Osteocyte (in vitro differentiated cells): ENCODE data around the gene IGSF9. TPM values are rescaled to one million over a fixed set of nuclear protein-coding genes. Genes with fewer than 3 reads are reported as not detected.

ENCODE experiments used
- DNase-seq: peaks from one replicate; pipeline ENCODE4 v3.0.0; 2021; ENCODE audit warnings: mixed read lengths; ENCODE audit not compliant: unreplicated experiment; ENCODE audit errors: extremely low spot score
- H3K27ac Mint-ChIP-seq: one replicate; pipeline ENCODE4 v1.8.0; 2021; ENCODE audit warnings: mild to moderate bottlenecking, mixed read lengths; ENCODE audit not compliant: unreplicated experiment
- H3K27me3 Mint-ChIP-seq: one replicate; pipeline ENCODE4 v1.8.0; 2021; ENCODE audit warnings: mixed read lengths; ENCODE audit not compliant: unreplicated experiment
- H3K36me3 Mint-ChIP-seq: one replicate; pipeline ENCODE4 v1.8.0; 2021; ENCODE audit warnings: mixed read lengths; ENCODE audit not compliant: unreplicated experiment
- H3K4me1 Mint-ChIP-seq: one replicate; pipeline ENCODE4 v1.8.0; 2021; ENCODE audit warnings: mixed read lengths; ENCODE audit not compliant: unreplicated experiment
- H3K4me3 Mint-ChIP-seq: one replicate; pipeline ENCODE4 v1.8.0; 2021; ENCODE audit warnings: mild to moderate bottlenecking, moderate library complexity, mixed read lengths; ENCODE audit not compliant: unreplicated experiment
- H3K9me3 Mint-ChIP-seq: one replicate; pipeline ENCODE4 v1.8.0; 2021; ENCODE audit warnings: mixed read lengths; ENCODE audit not compliant: unreplicated experiment
- total RNA-seq: library from RNA; stranded (reverse); gene quantifications from 2 replicates; pipeline ENCODE4 v1.2.1, GENCODE V29; 2021
- TF ChIP-seq, protein P1 (sequence below): fragments of 200-600 bp; sonication (generic); IDR thresholded peaks from 2 replicates; pipeline ENCODE4 v1.5.0; 2021; ENCODE audit warnings: antibody characterized with exemption, mild to moderate bottlenecking, moderate library complexity

The IGSF9 gene
- total RNA-seq, 1 donor from 2014 or later = not detected

DNA sequence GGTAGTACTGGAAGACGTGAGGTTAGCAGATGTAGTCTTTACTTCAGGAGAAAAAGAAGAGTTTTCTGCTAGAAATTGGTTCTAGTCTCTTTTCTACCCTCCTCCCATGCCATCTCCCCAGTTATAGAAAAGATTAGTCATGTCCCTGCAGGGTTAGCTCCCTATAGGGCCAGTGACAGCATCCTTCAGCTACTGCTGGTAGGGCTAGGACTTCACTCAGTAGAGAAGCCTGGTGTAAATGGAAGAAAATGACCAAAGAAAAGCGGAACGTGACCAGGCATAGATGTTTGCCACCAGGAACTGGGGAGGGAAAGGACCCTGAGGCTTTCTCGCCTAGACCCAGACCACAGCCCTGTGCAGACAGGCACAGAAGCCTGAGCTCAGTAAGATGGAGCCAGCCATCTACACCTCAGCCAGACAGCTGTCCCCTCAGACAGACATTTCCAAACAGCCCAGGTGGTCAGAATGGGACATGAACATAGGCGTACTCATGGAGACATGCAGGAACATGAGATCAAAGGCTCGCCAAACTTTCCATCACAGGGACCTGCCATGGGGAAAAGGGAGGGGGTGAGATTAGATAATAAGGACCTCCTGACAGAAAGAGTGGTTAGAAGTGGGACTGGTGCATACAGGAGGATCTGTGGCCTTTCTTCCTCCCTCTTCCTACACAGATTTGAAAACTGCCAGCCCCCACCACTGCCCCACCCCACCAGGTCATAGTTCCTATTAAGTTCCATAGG, 32.1 kb upstream of the IGSF9 start:
- peaks cover 41% of the 10 kb centered on the region for H3K27me3 Mint-ChIP-seq
- TF ChIP-seq, protein P1, sequence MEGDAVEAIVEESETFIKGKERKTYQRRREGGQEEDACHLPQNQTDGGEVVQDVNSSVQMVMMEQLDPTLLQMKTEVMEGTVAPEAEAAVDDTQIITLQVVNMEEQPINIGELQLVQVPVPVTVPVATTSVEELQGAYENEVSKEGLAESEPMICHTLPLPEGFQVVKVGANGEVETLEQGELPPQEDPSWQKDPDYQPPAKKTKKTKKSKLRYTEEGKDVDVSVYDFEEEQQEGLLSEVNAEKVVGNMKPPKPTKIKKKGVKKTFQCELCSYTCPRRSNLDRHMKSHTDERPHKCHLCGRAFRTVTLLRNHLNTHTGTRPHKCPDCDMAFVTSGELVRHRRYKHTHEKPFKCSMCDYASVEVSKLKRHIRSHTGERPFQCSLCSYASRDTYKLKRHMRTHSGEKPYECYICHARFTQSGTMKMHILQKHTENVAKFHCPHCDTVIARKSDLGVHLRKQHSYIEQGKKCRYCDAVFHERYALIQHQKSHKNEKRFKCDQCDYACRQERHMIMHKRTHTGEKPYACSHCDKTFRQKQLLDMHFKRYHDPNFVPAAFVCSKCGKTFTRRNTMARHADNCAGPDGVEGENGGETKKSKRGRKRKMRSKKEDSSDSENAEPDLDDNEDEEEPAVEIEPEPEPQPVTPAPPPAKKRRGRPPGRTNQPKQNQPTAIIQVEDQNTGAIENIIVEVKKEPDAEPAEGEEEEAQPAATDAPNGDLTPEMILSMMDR = no peak
- peak; percentile 48 for DNase-seq
- H3K36me3 Mint-ChIP-seq = no peaks in the 10 kb centered on the region
- no peaks in the 10 kb centered on the region for H3K4me1 Mint-ChIP-seq
- no peaks in the 10 kb centered on the region for H3K9me3 Mint-ChIP-seq
- H3K27ac Mint-ChIP-seq = no peak overlapping the region
- H3K4me3 Mint-ChIP-seq = no peak overlapping the region

DNA sequence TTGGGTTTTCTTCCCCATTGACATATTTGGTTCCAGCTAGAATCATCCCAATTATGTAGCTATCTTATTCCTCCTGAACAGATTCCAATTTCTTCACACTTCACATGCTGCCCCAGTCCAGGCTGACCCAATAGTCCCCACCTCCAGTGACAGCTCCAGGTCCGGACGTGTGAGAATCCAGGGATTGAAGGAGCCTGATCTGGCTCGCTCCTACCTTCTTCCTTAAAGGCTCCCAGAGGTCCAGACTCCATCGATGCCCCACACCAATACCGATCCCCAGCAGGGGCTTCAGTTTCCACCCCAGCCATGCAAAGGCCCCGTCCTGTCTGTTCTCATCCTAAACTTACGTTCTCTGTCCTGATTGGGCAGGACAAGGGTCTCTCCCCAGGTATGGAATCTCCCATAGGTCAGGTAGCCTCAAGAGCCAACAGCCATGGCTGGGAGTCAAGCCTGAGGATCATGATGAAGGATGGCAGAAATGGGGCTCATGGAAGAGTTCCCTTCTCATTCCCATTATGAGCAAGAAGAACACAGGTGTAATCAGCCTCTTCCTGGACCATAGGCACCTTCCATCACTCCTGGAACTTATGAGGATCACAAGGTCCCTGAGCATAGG, 29.0 kb upstream of the IGSF9 start:
- H3K4me1 Mint-ChIP-seq = no peaks in the 10 kb centered on the region

DNA sequence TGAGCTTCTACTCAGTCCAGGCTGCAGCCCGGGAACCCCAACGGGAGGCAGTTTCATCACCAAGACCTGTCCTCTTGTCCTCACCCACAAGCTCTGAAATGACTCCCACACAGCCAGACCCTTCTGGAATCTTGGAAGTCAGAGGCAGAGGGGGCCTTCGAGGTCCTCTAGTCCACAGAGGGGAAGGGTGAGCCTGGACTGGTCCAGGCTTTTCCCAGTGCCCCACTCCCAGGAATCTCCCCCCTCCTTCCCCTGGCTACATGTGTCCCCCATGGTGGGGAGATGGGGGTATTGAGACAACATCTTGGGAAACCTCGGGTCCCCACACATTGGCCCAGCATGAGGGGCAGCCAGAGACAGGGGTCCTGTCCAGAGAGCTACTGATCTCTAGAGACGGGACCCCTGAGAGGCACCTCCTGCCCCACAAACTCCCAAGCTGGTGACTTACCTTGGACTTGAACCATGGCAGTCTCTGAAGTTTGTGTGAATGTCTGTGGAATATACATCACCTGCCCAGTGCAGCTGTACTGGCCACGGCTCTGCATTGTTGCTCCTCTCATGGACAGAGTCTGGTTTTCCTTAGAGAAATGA, 28.0 kb upstream of the IGSF9 start:
- DNase-seq = peak; percentile 56
- Mint-ChIP-seq H3K27me3 (peaks cover 38% of the 10 kb centered on the region), H3K4me1 (no peaks in the 10 kb centered on the region), H3K36me3 (no peaks in the 10 kb centered on the region), H3K27ac (no peak overlapping the region), H3K4me3 (no peak overlapping the region), H3K9me3 (no peaks in the 10 kb centered on the region)
- TF ChIP-seq, protein P1 = no peak

More for the DNA sequence above, 29.0 kb upstream of the IGSF9 start:
- Mint-ChIP-seq H3K27me3 (peaks cover 43% of the 10 kb centered on the region), H3K27ac (no peak overlapping the region), H3K36me3 (no peaks in the 10 kb centered on the region), H3K9me3 (no peaks in the 10 kb centered on the region), H3K4me3 (no peak overlapping the region)
- DNase-seq = peak; percentile 60
- TF ChIP-seq, protein P1 = no peak

DNA sequence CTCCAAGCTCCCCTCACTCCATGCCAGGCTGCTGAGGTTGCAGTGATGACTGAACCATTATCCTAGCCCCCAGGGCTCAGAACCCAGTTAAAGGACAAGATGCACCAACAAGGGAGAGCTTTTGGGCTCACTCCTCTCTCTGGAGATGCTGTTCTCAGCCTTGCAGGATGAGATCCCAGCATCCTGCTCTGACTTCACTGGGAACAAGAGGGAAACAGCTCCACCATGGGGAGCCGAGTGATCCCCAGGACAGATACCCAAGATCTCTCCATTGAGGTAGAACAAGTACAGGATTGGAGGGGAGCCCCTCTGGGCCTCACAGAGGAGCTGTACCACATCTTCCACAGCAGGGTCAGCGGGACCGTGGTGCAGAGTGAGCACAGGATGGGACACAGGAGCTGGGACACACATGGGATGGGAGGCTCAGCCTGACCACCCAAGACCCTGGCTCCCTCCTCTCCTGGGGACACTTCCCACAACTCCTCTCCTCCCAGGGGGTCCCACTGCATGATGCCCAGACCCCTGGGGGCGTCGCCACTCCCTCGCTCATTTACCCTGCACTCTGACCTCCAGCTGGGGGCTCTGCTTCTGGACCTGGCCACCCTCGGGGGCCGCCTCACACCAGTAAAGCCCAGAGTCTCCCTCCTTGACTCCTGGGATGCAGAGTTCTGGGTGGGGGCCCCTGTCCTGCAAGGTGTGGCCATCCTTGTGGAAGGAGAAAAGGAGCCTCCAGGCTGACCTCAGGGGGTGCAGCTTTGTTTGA, 27.2 kb upstream of the IGSF9 start:
- H3K27me3 Mint-ChIP-seq = peaks cover 40% of the 10 kb centered on the region
- TF ChIP-seq, protein P1 = no peak
- H3K9me3 Mint-ChIP-seq = no peaks in the 10 kb centered on the region
- DNase-seq = no peak
- no peak overlapping the region for H3K27ac Mint-ChIP-seq
- no peaks in the 10 kb centered on the region for H3K36me3 Mint-ChIP-seq
- H3K4me3 Mint-ChIP-seq = no peak overlapping the region
- no peaks in the 10 kb centered on the region for H3K4me1 Mint-ChIP-seq
